GM19035 (cell line): ENCODE measurements around the gene PHKA1.
"Not testable (repeated sequence)": the region's sequence is repeated elsewhere in the genome, so short reads cannot be mapped to it uniquely, and the experiment has no call there.

Experiments used
- ATAC-seq: cut with Tn5 transposase; IDR thresholded peaks from one replicate; pipeline ENCODE4 v1.9.1; 2021; ENCODE audit not compliant: unreplicated experiment

The PHKA1 gene

DNA sequence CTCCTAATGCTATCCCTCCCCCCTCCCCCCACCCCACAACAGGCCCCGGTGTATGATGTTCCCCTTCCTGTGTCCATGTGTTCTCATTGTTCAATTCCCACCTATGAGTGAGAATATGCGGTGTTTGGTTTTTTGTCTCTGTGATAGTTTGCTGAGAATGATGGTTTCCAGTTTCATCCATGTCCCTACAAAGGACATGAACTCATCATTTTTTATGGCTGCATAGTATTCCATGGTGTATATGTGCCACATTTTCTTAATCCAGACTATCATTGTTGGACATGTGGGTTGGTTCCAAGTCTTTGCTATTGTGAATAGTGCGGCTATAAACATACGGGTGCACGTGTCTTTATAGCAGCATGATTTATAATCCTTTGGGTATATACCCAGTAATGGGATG lies 44.6 kb downstream of the PHKA1 start:
- ATAC-seq: not testable (repeated sequence)

GRCh38 chrX:72666451-72666850 lies 47.7 kb downstream of the PHKA1 start:
- no peak for ATAC-seq

DNA sequence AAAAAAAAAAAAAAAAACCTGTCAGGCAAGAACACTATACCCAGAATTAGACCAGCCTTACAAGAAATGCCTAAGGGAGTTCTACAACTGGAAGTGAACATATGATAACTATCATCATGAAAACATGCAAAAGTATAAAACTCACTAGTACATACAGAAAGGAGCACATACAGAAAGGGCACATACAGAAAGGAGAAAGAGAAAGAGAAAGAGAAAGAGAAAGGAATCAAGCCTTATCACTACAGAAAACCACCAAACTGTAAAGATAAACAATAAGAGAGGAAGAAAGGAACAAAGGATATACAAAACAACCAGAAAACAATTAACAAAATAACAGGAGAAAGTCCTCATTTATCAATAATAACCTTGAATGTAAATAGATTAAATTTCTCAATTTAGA lies 50.4 kb downstream of the PHKA1 start:
- ATAC-seq: no peak

- no peak for ATAC-seq
These were observed 51.9 kb downstream of the PHKA1 start for GRCh38 chrX:72662020-72662747.

DNA sequence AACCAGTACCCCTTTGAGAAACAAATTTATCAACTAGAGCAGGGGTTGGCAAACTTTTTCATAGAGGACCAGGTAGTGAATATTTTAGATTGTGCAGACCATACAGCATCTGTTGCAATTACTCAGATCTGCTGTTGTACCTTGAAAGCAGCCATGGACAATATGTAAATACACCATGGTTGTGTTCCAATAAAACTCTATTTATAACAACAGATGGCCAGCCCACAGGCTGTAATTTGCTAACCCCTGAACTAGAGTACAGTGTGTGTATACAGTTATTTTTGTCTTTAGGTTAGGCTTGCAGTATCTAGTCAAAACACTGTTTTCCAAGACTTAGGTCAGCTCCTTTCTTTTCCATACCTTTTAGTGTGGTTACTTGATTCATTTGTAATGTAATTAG lies 54.4 kb downstream of the PHKA1 start:
- no peak for ATAC-seq

- ATAC-seq: no peak
These were observed 62.0 kb downstream of the PHKA1 start for GRCh38 chrX:72652082-72652481.

DNA sequence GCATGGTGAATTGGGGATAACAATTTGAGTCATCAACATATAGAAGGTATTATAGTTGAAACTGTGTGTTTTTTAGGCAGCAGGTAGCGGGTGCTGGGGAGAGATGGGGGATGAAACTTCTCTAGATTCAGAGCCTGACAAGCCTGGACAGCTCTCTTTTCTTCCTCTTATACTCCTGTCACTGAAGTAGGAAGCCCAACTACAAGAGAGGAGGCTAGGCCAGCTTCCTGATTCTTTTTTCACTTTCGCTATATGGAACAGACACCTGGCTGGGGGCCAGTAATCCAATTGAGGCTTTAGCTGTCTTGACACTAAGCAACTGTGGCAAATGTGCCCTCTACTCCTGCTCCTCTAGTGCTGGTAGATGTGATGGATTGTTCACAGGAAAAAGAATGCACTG lies 69.2 kb downstream of the PHKA1 start:
- ATAC-seq: no peak

GRCh38 chrX:72641611-72642010 lies 72.5 kb downstream of the PHKA1 start:
- ATAC-seq: no peak

- no peak for ATAC-seq
These were observed 78.2 kb downstream of the PHKA1 start for GRCh38 chrX:72635930-72636329.

GRCh38 chrX:72634331-72634730 lies 79.8 kb downstream of the PHKA1 start:
- ATAC-seq: no peak

GRCh38 chrX:72630185-72630584 lies 83.9 kb downstream of the PHKA1 start:
- ATAC-seq: no peak

- ATAC-seq: no peak
These were observed 89.9 kb downstream of the PHKA1 start for GRCh38 chrX:72624194-72624593.

DNA sequence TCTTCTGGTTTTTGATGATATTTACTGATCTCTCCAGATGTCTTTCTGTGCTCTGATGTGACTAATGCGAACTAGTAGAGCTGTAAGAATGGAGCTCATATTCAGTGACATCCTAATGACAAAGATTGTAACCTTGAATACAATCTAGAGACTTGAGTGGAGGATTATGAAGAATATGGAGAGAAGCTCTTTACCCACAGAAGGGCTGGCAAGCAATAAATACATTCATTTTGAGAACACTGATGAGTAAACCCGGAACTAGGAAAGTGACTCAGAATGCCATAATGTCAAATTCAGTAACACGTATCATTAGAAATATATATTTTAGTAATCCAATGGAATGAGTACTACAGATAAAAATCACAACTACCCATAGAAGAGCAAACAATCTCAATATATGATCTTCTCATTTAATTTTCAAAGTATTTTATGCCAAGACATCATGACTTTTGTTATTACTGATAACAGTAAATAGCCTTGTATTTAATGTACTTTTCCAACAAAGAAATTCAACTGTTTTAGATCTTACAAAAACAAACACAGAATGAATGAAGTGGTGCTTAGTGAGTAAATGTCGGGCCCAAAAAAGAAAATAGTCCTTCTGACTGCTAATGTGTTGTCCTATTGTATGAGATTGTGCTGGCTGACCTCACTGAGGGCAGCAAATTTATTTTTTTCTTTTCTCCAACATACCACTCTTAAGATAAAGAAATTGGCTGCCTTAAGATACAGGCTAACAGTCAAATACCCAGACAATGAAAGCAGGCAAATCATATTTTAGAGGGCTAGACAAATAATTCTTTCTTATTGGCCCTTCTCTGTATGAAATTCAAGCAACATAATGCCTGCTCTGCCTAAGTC lies 92.3 kb downstream of the PHKA1 start:
- ATAC-seq: peak; percentile 81

DNA sequence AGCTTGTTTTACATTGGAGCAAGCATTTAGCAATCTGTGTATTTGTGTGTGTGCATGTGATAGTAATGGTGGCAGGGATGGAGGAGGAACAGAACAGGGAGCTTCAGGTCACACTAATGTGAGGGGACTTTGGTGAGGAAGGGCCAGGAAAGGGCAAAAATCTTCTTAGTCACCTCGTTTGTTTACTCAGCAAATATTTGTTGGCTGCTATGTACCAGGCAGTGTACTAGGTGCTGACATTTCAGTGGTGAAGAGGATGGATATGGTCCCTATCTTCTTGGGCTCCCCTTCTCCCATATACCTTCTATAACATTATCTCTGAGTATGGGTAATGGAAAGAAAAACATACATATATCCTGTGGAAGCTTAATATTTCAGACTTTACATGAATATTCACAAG lies 92.9 kb downstream of the PHKA1 start:
- no peak for ATAC-seq

DNA sequence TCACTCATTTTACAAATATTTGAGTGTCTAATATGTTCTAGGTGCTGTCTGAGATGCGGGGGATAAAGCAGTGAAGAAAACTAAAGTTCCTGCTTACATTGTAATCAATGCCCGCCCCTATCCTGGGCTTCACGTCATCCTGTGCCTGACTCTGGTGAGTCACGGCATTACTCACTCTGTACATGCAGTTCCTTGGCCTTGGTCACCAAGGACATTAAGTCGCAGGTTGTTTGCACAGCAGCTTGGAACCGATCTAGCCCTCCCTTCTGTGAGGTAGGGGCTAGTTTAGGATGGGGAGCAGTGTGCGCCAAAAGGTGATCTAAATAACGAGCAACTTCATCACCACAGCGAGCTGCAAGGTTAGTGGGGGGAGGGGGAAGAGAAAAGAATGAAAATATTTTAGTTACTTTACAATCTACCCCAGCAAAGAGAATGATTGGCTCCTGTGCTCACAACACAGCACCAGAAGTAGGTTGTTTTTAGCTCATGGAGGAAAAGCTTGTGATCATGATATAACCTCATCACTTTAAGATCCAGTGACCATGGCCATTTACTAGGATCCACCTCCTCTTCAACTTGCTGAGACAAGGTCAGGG lies 93.5 kb downstream of the PHKA1 start:
- ATAC-seq: no peak

- no peak for ATAC-seq
These were observed 104.8 kb downstream of the PHKA1 start for GRCh38 chrX:72609313-72609712.

DNA sequence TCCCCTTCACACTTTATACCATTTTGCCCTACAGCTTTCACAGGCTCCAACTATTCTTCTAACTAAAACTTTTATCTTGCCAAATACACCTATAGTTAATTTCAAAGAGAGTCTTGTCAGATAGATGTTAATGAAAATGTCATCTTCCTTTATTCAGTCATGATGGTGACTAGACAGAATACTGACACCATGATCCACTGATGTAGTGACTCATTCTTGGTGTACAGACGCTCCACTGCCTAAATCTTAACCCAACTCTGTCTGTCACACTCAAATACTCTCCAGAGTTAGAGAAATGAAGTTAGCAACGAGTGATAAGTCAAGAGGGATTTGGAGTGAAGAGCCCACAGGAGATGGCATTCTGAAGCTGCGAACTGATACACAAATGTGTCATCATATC lies 109.4 kb downstream of the PHKA1 start:
- no peak for ATAC-seq

GRCh38 chrX:72604112-72604511 lies 110.0 kb downstream of the PHKA1 start:
- no peak for ATAC-seq

- ATAC-seq: not testable (repeated sequence)
These were observed 123.1 kb downstream of the PHKA1 start for GRCh38 chrX:72591038-72591437.

GRCh38 chrX:72584163-72584562 lies 129.9 kb downstream of the PHKA1 start:
- ATAC-seq: no peak

DNA sequence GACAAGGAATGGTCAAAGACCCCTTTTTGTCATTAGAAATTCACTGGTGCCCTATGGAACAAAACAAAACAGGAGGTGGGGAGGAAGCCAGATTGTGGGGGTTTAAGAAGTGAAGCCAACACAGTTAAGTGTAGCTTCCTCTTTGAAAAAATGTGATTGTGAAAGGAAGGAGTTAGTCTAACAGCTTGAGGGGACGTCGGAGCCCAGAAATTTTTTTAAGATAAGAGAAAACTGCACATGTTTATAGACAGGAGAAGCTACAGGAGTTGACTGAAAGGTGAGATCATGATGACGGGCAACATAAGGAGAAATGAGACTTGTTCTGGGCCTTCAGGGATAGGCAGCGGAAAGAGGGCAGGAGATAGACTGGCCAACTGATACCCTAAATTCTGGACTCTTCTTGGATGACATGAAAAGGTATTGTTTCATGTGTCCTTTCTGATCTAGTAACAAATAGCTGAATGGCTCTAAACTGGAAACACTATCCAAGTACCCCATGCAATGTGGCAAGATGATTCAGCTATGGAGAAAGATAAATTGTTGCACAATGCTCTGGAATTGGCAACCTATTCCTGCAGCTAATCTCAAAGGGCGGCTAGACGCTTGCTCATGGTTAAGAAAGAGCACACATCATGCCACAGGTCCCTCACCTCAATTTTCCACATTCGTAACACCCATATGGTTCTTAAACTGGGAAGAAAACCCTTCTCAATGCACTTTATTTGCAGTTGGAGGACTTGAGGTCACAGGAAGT lies 137.8 kb downstream of the PHKA1 start:
- ATAC-seq: no peak
